LNCAP (cell line): Measurements from ENCODE around the gene DBF4.

ENCODE experiments used
- TF ChIP-seq, protein P1 (sequence below): fragments of 450-650 bp; IDR thresholded peaks from 2 replicates; pipeline ENCODE4 v1.5.1; 2017; ENCODE audit warnings: mild to moderate bottlenecking

The DBF4 gene

GRCh38 chr7:87876869-87877234, 559 bp downstream of the DBF4 start:
- TF ChIP-seq, protein P1, sequence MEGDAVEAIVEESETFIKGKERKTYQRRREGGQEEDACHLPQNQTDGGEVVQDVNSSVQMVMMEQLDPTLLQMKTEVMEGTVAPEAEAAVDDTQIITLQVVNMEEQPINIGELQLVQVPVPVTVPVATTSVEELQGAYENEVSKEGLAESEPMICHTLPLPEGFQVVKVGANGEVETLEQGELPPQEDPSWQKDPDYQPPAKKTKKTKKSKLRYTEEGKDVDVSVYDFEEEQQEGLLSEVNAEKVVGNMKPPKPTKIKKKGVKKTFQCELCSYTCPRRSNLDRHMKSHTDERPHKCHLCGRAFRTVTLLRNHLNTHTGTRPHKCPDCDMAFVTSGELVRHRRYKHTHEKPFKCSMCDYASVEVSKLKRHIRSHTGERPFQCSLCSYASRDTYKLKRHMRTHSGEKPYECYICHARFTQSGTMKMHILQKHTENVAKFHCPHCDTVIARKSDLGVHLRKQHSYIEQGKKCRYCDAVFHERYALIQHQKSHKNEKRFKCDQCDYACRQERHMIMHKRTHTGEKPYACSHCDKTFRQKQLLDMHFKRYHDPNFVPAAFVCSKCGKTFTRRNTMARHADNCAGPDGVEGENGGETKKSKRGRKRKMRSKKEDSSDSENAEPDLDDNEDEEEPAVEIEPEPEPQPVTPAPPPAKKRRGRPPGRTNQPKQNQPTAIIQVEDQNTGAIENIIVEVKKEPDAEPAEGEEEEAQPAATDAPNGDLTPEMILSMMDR = no peak

- TF ChIP-seq, protein P1 = no peak
Observed at GRCh38 chr7:87877366-87878040, 1.2 kb downstream of the DBF4 start.

- TF ChIP-seq, protein P1 = no peak
Observed at GRCh38 chr7:87878208-87878735, 2.0 kb downstream of the DBF4 start.

DNA sequence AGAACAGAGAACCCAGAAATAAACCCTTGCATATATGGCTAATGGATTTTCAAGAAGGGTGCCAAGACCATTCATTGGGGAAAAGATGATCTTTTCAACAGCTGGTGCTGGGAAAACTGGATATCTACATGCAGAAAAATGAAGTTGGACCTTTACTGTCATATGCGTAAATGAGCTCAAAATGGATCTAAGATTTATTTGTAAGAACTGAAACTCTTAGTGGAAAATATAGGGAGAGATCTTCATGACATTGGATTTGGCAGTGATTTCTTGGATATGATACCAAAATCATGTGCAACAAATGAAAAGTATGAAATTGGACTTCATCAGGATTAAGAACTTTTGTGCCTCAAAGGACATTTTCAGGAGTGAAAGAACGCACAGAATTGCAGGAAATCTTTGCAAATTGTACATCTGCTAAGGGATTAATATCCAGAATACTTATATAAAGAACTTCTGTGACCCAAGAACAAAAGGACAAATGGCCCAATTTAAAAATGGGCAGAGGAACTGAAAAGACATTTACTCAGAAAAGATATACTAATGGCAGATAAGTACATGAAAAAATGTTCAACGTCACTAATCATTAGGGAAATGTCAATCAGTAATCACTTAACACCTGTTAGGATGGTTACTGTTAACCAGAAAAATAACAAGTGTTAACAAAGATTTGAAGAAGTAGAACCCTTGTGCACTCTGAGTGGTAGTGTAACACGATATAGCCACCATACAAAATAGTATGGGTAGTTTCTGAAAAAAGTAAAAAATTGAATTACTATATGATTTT, 6.1 kb downstream of the DBF4 start:
- TF ChIP-seq, protein P1 = no peak

DNA sequence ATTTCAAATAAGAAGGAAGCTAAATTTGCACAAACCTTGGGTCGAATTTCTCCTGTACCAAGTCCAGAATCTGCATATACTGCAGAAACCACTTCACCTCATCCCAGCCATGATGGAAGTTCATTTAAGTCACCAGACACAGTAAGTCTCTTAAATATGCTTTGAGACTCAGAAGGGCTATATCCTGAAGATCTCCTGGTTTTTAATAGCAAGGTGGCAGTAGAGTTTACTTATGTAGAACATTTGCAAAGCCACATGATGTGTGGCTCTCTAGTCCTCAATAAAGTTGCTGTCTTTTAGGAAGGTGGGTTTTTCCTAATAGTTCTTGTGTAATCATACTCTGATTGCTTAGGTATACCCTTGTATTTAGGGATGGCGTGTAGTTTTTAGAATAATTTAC, 8.7 kb downstream of the DBF4 start:
- TF ChIP-seq, protein P1 = no peak

GRCh38 chr7:87886875-87887274, 10.6 kb downstream of the DBF4 start:
- TF ChIP-seq, protein P1 = peak; percentile 47

- TF ChIP-seq, protein P1 = no peak
Observed at GRCh38 chr7:87895363-87895762, 19.1 kb downstream of the DBF4 start.
